ENCODE results near the gene OBSCN. TPM values are rescaled to one million over a fixed set of nuclear protein-coding genes. Genes with fewer than 3 reads are reported as not detected.
"Not testable (repeated sequence)": the region's sequence is repeated elsewhere in the genome, so short reads cannot be mapped to it uniquely, and the experiment has no call there.

OBSCN gene
- total RNA-seq, 1 experiment from 2014 or later = 5.6 TPM

DNA sequence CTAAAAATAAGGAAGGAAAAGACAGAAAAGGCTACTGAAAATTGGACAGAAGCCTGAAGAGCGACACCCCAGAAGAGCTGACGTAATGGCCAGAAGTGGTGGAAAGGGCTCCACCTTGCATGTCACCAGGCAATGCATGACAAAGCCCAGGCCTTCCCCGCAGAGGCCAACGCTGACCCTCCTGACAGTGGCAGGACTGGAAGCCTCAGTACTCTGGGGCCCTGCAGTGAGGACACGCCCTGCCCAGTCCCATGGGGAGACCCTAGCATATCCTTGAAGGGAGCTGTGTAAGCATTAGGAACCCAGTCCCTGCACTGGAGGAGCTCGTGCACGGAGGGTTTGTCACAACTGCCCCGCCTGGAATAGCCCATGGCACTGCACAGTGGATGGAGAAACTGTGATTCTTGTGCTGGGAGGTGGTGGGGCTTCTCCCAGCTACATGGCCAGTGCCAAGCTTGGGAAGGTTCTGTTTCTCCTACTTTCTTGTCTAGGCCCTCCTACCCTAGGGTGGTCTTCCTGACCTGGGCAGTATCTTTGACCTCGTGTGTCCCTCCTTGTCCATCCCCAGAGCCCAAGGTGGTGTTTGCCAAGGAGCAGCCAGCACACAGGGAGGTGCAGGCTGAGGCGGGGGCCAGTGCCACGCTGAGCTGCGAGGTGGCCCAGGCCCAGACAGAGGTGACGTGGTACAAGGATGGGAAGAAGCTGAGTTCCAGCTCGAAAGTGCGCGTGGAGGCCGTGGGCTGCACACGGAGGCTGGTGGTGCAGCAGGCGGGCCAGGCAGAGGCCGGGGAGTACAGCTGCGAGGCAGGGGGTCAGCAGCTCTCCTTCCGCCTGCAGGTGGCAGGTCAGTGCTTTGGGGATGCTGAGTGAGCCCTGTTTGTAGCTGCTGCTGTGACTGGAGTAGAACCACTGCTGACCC, 60.4 kb downstream of the OBSCN start:
- no peaks in the 10 kb centered on the region for H3K36me3 Mint-ChIP-seq (ENCODE audit: insufficient read depth, unreplicated experiment)
- no peaks in the 10 kb centered on the region for H3K9me3 Mint-ChIP-seq (ENCODE audit: unreplicated experiment)
- no TSS peak for BruUV-seq (replicated peaks)
- DNase-seq = peak in 1 of 2 experiments; percentile 29
- no peaks in the 10 kb centered on the region for H3K9me3 ChIP-seq
- intact Hi-C loops (cut with micrococcal nuclease; ENCODE audit: unreplicated experiment) = loop anchor here (5.0 to 10.0 kb wide), 3 partner anchors 124 to 189 kb away; a partner anchor contains a TSS
- TF ChIP-seq, protein P1, sequence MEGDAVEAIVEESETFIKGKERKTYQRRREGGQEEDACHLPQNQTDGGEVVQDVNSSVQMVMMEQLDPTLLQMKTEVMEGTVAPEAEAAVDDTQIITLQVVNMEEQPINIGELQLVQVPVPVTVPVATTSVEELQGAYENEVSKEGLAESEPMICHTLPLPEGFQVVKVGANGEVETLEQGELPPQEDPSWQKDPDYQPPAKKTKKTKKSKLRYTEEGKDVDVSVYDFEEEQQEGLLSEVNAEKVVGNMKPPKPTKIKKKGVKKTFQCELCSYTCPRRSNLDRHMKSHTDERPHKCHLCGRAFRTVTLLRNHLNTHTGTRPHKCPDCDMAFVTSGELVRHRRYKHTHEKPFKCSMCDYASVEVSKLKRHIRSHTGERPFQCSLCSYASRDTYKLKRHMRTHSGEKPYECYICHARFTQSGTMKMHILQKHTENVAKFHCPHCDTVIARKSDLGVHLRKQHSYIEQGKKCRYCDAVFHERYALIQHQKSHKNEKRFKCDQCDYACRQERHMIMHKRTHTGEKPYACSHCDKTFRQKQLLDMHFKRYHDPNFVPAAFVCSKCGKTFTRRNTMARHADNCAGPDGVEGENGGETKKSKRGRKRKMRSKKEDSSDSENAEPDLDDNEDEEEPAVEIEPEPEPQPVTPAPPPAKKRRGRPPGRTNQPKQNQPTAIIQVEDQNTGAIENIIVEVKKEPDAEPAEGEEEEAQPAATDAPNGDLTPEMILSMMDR (IDR thresholded peaks at IDR 0.05; ENCODE audit: insufficient read depth in 1 of 2, low read depth in 1 of 2, low read length in 1 of 2, severe bottlenecking in 1 of 2, unreplicated experiment in 1 of 2) = peak in 1 of 2 experiments; percentile 21
- no peaks in the 10 kb centered on the region for H3K27me3 ChIP-seq (replicated peaks; ENCODE audit: control insufficient read depth, insufficient read depth, low read length)
- H3K36me3 ChIP-seq (ENCODE audit: control insufficient read depth, insufficient read depth, low read length) = no peaks in the 10 kb centered on the region
- no peak overlapping the region for H3K27ac Mint-ChIP-seq (ENCODE audit: unreplicated experiment)
- H3K4me3 ChIP-seq (ENCODE audit: low read depth, low read length) = no peak overlapping the region
- no peaks in the 10 kb centered on the region for H3K27me3 Mint-ChIP-seq (ENCODE audit: insufficient read depth, unreplicated experiment)
- no peaks in the 10 kb centered on the region for H3K4me1 Mint-ChIP-seq (ENCODE audit: low read depth, unreplicated experiment)
- H3K4me3 Mint-ChIP-seq (ENCODE audit: unreplicated experiment) = no peak overlapping the region
- ChIA-PET POLR2A (no interaction called here), CTCF (no interaction called here)
- H3K4me1 ChIP-seq = no peaks in the 10 kb centered on the region

DNA sequence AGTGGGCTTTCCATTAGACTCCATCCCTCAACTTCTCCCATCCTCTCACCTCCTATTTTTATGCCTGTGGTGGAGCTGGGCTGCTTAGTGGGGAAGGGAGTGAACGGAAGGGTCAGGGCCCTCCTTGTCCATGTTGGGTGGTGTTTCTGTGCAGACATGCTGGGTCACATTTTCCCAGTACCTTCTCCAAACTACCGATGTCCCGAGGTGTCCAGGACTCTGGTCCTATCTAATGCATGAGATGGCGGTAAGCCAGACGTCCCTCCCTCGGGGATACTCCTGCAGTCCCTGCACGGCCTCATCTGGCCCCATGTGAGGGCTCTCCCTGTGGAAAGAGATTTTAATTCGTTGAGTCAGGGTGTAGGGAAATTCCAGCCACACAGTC, 61.0 kb downstream of the OBSCN start:
- TF ChIP-seq, protein P1 (IDR thresholded peaks at IDR 0.05; ENCODE audit: insufficient read depth in 1 of 2, low read depth in 1 of 2, low read length in 1 of 2, severe bottlenecking in 1 of 2, unreplicated experiment in 1 of 2) = no peak
- no peaks in the 10 kb centered on the region for H3K27me3 Mint-ChIP-seq (ENCODE audit: insufficient read depth, unreplicated experiment)
- DNase-seq = no peak
- no peak overlapping the region for H3K4me3 Mint-ChIP-seq (ENCODE audit: unreplicated experiment)
- Histone ChIP-seq H3K27me3 (replicated peaks; ENCODE audit: control insufficient read depth, insufficient read depth, low read length) (no peaks in the 10 kb centered on the region), H3K36me3 (ENCODE audit: control insufficient read depth, insufficient read depth, low read length) (no peaks in the 10 kb centered on the region), H3K4me1 (no peaks in the 10 kb centered on the region), H3K4me3 (ENCODE audit: low read depth, low read length) (no peak overlapping the region), H3K9me3 (no peaks in the 10 kb centered on the region)
- H3K9me3 Mint-ChIP-seq (ENCODE audit: unreplicated experiment) = no peaks in the 10 kb centered on the region
- H3K4me1 Mint-ChIP-seq (ENCODE audit: low read depth, unreplicated experiment) = no peaks in the 10 kb centered on the region
- BruUV-seq (replicated peaks) = no TSS peak
- CTCF ChIA-PET = no interaction called here
- no peaks in the 10 kb centered on the region for H3K36me3 Mint-ChIP-seq (ENCODE audit: insufficient read depth, unreplicated experiment)
- intact Hi-C loops (cut with micrococcal nuclease; ENCODE audit: unreplicated experiment) = loop anchor here (5.0 to 10.0 kb wide), 3 partner anchors 123 to 188 kb away; a partner anchor contains a TSS
- no peak overlapping the region for H3K27ac Mint-ChIP-seq (ENCODE audit: unreplicated experiment)
- POLR2A ChIA-PET = no interaction called here

DNA sequence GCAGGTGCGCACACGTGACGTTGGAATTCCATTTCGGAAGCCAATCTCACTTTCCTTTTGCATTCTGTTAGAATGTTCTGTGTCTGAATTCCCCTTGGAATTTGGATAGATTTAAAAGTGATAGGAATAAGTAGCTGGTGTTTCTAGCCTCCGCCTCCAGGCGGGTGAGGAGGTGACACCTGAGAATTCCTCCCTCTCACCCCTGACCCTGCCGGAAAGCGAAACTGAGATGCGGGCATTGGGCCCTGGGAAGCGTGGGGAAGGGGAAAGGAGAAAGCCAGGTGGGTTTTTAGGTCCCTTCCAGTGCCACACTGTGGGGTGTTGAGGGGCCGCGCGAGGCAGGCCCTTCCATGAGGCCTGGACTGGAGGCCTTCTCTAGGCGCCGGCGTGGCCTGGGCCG, 61.6 kb downstream of the OBSCN start:
- H3K27me3 ChIP-seq (replicated peaks; ENCODE audit: control insufficient read depth, insufficient read depth, low read length); H3K4me3 ChIP-seq (ENCODE audit: low read depth, low read length); CTCF ChIA-PET; H3K4me3 Mint-ChIP-seq (ENCODE audit: unreplicated experiment); H3K4me1 Mint-ChIP-seq (ENCODE audit: low read depth, unreplicated experiment); H3K27me3 Mint-ChIP-seq (ENCODE audit: insufficient read depth, unreplicated experiment); DNase-seq; H3K36me3 ChIP-seq (ENCODE audit: control insufficient read depth, insufficient read depth, low read length); H3K36me3 Mint-ChIP-seq (ENCODE audit: insufficient read depth, unreplicated experiment); BruUV-seq (replicated peaks); H3K4me1 ChIP-seq; H3K9me3 ChIP-seq; POLR2A ChIA-PET; H3K9me3 Mint-ChIP-seq (ENCODE audit: unreplicated experiment); H3K27ac Mint-ChIP-seq (ENCODE audit: unreplicated experiment): not testable (repeated sequence)
- intact Hi-C loops (cut with micrococcal nuclease; ENCODE audit: unreplicated experiment) = loop anchor here (5.0 to 10.0 kb wide), 3 partner anchors 123 to 188 kb away; a partner anchor contains a TSS
